LNCaP clone FGC (cell line): ENCODE results near the gene LBH.

Experiments
- DNase-seq: peaks from one replicate; pipeline ENCODE4 v3.0.0-alpha.2; 2011; ENCODE audit warnings: low read depth
- H3K4me3 ChIP-seq: 2 replicates; pipeline ENCODE4 v1.5.1; 2011; ENCODE audit warnings: mild to moderate bottlenecking, low read depth, low read length, control low read depth
- CTCF ChIP-seq: IDR thresholded peaks from 2 replicates; pipeline ENCODE4 v1.5.1; 2012; ENCODE audit warnings: mild to moderate bottlenecking; ENCODE audit not compliant: control insufficient read depth, insufficient read depth; ENCODE audit errors: extremely low read depth

The LBH gene

GRCh38 chr2:30283931-30284565, 52.7 kb downstream of the LBH start:
- no peak overlapping the region for H3K4me3 ChIP-seq
- TF ChIP-seq CTCF, result no peak
- DNase-seq, result no peak

GRCh38 chr2:30285758-30286157, 54.4 kb downstream of the LBH start:
- no peak for TF ChIP-seq CTCF

GRCh38 chr2:30287190-30287840, 56.0 kb downstream of the LBH start:
- no peak for DNase-seq
- no peak overlapping the region for H3K4me3 ChIP-seq
- TF ChIP-seq CTCF, result no peak

More at GRCh38 chr2:30285758-30286157, 54.4 kb downstream of the LBH start:
- no peak overlapping the region for H3K4me3 ChIP-seq
- no peak for DNase-seq

GRCh38 chr2:30287857-30288513, 56.7 kb downstream of the LBH start:
- no peak for TF ChIP-seq CTCF
- no peak for DNase-seq
- H3K4me3 ChIP-seq, result no peak overlapping the region

- TF ChIP-seq CTCF, result no peak
- H3K4me3 ChIP-seq, result no peak overlapping the region
- DNase-seq, result no peak
These were observed 57.2 kb downstream of the LBH start for GRCh38 chr2:30288561-30288960.

GRCh38 chr2:30293303-30293921, 62.1 kb downstream of the LBH start:
- DNase-seq, result no peak

More at GRCh38 chr2:30293303-30293921, 62.1 kb downstream of the LBH start:
- TF ChIP-seq CTCF, result no peak
- H3K4me3 ChIP-seq, result no peak overlapping the region
